Central memory CD4-positive, alpha-beta T cell (primary cell): ENCODE data around the gene FBN1.

Source experiments
- DNase-seq: peaks from one replicate; pipeline ENCODE4 v3.0.0; 2022

FBN1 gene

GRCh38 chr15:48462688-48463087 is 182.8 kb downstream of the FBN1 start:
- DNase-seq, result no peak

GRCh38 chr15:48459571-48460442 is 185.7 kb downstream of the FBN1 start:
- no peak for DNase-seq

GRCh38 chr15:48458876-48459275 is 186.6 kb downstream of the FBN1 start:
- no peak for DNase-seq

GRCh38 chr15:48456134-48456533 is 189.4 kb downstream of the FBN1 start:
- no peak for DNase-seq

GRCh38 chr15:48451736-48452135 is 193.8 kb downstream of the FBN1 start:
- DNase-seq, result no peak

- DNase-seq, result no peak
Observed at GRCh38 chr15:48451241-48451640, 194.3 kb downstream of the FBN1 start.

GRCh38 chr15:48449734-48450133 is 195.8 kb downstream of the FBN1 start:
- no peak for DNase-seq

- DNase-seq, result no peak
Observed at GRCh38 chr15:48447657-48448056, 197.9 kb downstream of the FBN1 start.

- no peak for DNase-seq
Observed at GRCh38 chr15:48447058-48447457, 198.5 kb downstream of the FBN1 start.

- DNase-seq, result no peak
Observed at GRCh38 chr15:48442011-48442410, 203.5 kb downstream of the FBN1 start.

- no peak for DNase-seq
Observed at GRCh38 chr15:48440084-48440483, 205.4 kb downstream of the FBN1 start.

- DNase-seq, result no peak
Observed at GRCh38 chr15:48437178-48437577, 208.3 kb downstream of the FBN1 start.

- no peak for DNase-seq
Observed at GRCh38 chr15:48435321-48435720, 210.2 kb downstream of the FBN1 start.

- no peak for DNase-seq
Observed at GRCh38 chr15:48433226-48433886, 212.2 kb downstream of the FBN1 start.

GRCh38 chr15:48432688-48433087 is 212.8 kb downstream of the FBN1 start:
- no peak for DNase-seq

- no peak for DNase-seq
Observed at GRCh38 chr15:48427960-48428547, 217.5 kb downstream of the FBN1 start.

- no peak for DNase-seq
Observed at GRCh38 chr15:48427479-48427878, 218.0 kb downstream of the FBN1 start.

- no peak for DNase-seq
Observed at GRCh38 chr15:48426941-48427340, 218.6 kb downstream of the FBN1 start.

GRCh38 chr15:48426044-48426443 is 219.5 kb downstream of the FBN1 start:
- DNase-seq, result no peak

- no peak for DNase-seq
Observed at GRCh38 chr15:48425051-48425450, 220.5 kb downstream of the FBN1 start.

- DNase-seq, result no peak
Observed at GRCh38 chr15:48423896-48424475, 221.5 kb downstream of the FBN1 start.

GRCh38 chr15:48423342-48423741 is 222.2 kb downstream of the FBN1 start:
- DNase-seq, result no peak

- no peak for DNase-seq
Observed at GRCh38 chr15:48422401-48422800, 223.1 kb downstream of the FBN1 start.

- DNase-seq, result no peak
Observed at GRCh38 chr15:48421362-48421761, 224.1 kb downstream of the FBN1 start.
